PC-3 (cell line): ENCODE measurements around the gene NOC2L.

Source experiments
- EZH2 ChIP-seq: fragments of 300-600 bp; sonication (generic); IDR thresholded peaks from one replicate; pipeline ENCODE4 v1.6.1; 2017; ENCODE audit warnings: antibody characterized with exemption, mild to moderate bottlenecking, low read length; ENCODE audit not compliant: unreplicated experiment
- TF ChIP-seq, protein P1 (sequence below): fragments of 300-600 bp; sonication (generic); conservative IDR thresholded peaks from 2 replicates; pipeline ENCODE4 v1.5.1; 2017; ENCODE audit warnings: antibody characterized with exemption, low read depth, mild to moderate bottlenecking, low read length

DNA sequence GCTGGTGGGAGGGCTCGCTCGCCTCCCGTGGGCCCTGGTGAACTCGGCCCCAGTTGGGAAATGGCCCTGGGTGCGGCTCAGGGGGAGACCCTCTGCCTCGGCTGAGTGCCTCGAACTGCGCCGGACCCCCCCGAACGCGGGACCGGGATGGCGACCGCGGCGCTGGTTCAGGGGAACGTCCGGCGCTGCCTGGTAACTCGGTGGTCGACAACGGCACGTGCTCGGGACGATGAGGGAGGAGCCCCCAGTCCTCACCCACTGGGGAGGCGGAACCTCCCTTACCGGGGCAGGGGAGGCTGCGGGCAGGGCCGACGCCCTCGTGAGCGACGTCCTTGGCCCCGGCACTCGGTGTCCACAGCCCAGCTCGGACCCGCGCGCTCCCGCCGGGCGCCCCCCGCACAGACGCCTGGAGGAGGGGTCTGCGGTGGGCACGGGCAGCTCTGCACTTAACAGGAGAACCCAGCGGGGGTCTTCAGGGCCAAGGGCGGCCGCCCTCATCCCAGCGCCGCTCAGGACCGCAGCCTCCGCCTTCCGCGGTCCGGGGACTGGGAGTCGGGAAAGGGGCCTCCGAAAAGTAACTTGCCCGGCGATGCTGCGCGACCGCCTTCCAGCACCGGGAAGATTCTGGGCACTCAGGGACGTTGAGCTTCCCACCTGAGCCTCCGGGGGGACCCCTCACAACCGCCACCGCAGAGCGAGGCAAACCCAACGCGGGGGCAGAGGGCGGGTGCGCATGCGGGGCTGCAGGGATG lies 39.1 kb upstream of the NOC2L start:
- TF ChIP-seq, protein P1, sequence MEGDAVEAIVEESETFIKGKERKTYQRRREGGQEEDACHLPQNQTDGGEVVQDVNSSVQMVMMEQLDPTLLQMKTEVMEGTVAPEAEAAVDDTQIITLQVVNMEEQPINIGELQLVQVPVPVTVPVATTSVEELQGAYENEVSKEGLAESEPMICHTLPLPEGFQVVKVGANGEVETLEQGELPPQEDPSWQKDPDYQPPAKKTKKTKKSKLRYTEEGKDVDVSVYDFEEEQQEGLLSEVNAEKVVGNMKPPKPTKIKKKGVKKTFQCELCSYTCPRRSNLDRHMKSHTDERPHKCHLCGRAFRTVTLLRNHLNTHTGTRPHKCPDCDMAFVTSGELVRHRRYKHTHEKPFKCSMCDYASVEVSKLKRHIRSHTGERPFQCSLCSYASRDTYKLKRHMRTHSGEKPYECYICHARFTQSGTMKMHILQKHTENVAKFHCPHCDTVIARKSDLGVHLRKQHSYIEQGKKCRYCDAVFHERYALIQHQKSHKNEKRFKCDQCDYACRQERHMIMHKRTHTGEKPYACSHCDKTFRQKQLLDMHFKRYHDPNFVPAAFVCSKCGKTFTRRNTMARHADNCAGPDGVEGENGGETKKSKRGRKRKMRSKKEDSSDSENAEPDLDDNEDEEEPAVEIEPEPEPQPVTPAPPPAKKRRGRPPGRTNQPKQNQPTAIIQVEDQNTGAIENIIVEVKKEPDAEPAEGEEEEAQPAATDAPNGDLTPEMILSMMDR = no peak
- no peak for TF ChIP-seq EZH2
